ENCODE results near the gene CEL.
"Not testable (repeated sequence)": the region's sequence is repeated elsewhere in the genome, so short reads cannot be mapped to it uniquely, and the experiment has no call there.

Gene CEL

GRCh38 chr9:133062569-133062968 is 788 bp downstream of the CEL start:
- FAIRE-seq; DNase-seq (ENCODE audit: insufficient read length, low spot score): not testable (repeated sequence)

- no peak for FAIRE-seq
- DNase-seq (ENCODE audit: insufficient read length, low spot score) = no peak
Observed at GRCh38 chr9:133063159-133063499, 1.3 kb downstream of the CEL start.

- DNase-seq (ENCODE audit: insufficient read length, low spot score) (no peak), FAIRE-seq (no peak)
Observed at GRCh38 chr9:133063500-133064231, 1.9 kb downstream of the CEL start.

- DNase-seq (ENCODE audit: insufficient read length, low spot score) (no peak), FAIRE-seq (no peak)
Observed at GRCh38 chr9:133064241-133065069, 2.7 kb downstream of the CEL start.

GRCh38 chr9:133065070-133065388 is 3.2 kb downstream of the CEL start:
- DNase-seq (ENCODE audit: insufficient read length, low spot score) = no peak
- no peak for FAIRE-seq

- DNase-seq (ENCODE audit: insufficient read length, low spot score) = no peak
- no peak for FAIRE-seq
Observed at GRCh38 chr9:133066181-133066983, 4.6 kb downstream of the CEL start.

- DNase-seq (ENCODE audit: insufficient read length, low spot score) (no peak), FAIRE-seq (no peak)
Observed at GRCh38 chr9:133067006-133067405, 5.2 kb downstream of the CEL start.

- no peak for FAIRE-seq
- DNase-seq (ENCODE audit: insufficient read length, low spot score) = no peak
Observed at GRCh38 chr9:133067813-133068212, 6.0 kb downstream of the CEL start.

GRCh38 chr9:133068431-133068830 is 6.7 kb downstream of the CEL start:
- not testable (repeated sequence) for DNase-seq (ENCODE audit: insufficient read length, low spot score); FAIRE-seq

- not testable (repeated sequence) for FAIRE-seq; DNase-seq (ENCODE audit: insufficient read length, low spot score)
Observed at GRCh38 chr9:133070500-133070961, 8.8 kb downstream of the CEL start.

- not testable (repeated sequence) for FAIRE-seq; DNase-seq (ENCODE audit: insufficient read length, low spot score)
Observed at GRCh38 chr9:133070985-133071384, 9.2 kb downstream of the CEL start.

GRCh38 chr9:133071484-133072150 is 9.8 kb downstream of the CEL start:
- FAIRE-seq (no peak), DNase-seq (ENCODE audit: insufficient read length, low spot score) (no peak)

- DNase-seq (ENCODE audit: insufficient read length, low spot score); FAIRE-seq: not testable (repeated sequence)
Observed at GRCh38 chr9:133072210-133072609, 10.4 kb downstream of the CEL start.

- no peak for DNase-seq (ENCODE audit: insufficient read length, low spot score)
- FAIRE-seq = no peak
Observed at GRCh38 chr9:133073086-133074014, 11.6 kb downstream of the CEL start.

GRCh38 chr9:133074111-133074651 is 12.4 kb downstream of the CEL start:
- FAIRE-seq (no peak), DNase-seq (ENCODE audit: insufficient read length, low spot score) (no peak)

GRCh38 chr9:133075925-133076630 is 14.3 kb downstream of the CEL start:
- DNase-seq (ENCODE audit: insufficient read length, low spot score) = peak; percentile 30
- no peak for FAIRE-seq

- FAIRE-seq (no peak), DNase-seq (ENCODE audit: insufficient read length, low spot score) (no peak)
Observed at GRCh38 chr9:133076691-133077090, 14.9 kb downstream of the CEL start.

- FAIRE-seq (no peak), DNase-seq (ENCODE audit: insufficient read length, low spot score) (no peak)
Observed at GRCh38 chr9:133078486-133078885, 16.7 kb downstream of the CEL start.

- DNase-seq (ENCODE audit: insufficient read length, low spot score) = no peak
- no peak for FAIRE-seq
Observed at GRCh38 chr9:133080161-133080560, 18.4 kb downstream of the CEL start.

Measured in HTR-8/SVneo (cell line).